Dermis microvascular lymphatic vessel endothelial cell (primary cell): ENCODE results near the gene HERC4. TPM values are rescaled to one million over a fixed set of nuclear protein-coding genes. Genes with fewer than 3 reads are reported as not detected.
"Not testable (repeated sequence)": the region's sequence is repeated elsewhere in the genome, so short reads cannot be mapped to it uniquely, and the experiment has no call there.

ENCODE experiments used
- DNase-seq, 2 donors: peaks; one replicate each; pipeline versions ENCODE4 v3.0.0 to v3.0.0-alpha.2; 2010; ENCODE audit warnings: low read depth in 2 of 2
- total RNA-seq: library from RNA; depleted of rRNA; stranded (reverse); fragments of >200 nt; gene quantifications from 2 replicates; pipeline ENCODE4 v1.2.1, GENCODE V29; 2014

HERC4 gene
- total RNA-seq, 1 donor from 2014 or later, result 33.2 TPM

DNA sequence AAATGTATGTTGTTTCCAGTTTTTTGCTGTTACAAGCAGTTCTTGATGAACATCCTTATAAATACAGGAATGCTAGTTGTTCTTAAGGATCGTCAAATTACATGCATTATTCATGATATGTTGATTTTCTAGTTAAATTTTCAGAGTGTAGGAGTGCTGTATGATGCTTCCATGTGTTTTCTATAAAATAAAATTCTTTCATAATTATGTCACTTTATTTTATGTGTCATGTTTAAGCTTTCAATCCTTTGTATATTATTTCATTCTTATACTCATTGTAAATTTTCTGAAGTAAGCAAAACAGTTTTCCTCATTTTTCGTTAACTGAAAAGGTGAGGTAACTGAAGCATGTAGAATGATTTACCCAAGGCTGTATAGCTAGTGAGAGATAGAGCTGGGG lies 17.4 kb upstream of the HERC4 start:
- DNase-seq, result no peak

GRCh38 chr10:68090586-68090985 lies 15.5 kb upstream of the HERC4 start:
- DNase-seq, result no peak

DNA sequence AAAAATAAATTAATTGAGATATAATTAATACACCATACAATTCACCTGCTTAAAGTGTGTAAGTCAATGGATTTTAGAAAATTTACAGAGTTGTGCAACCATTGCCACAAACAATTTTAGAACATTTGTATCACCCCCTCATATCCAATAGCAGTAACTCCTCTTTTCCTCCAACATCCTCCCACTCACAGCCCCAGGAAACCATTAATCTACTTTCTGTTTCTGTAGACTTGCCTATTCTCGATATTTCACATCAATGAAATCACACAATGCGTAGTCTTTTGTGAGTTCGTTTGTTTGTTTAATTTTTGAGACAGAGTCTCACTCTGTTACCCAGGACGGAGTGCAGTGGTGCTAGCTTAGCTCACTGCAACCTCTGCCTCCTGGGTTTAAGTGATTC lies 13.7 kb upstream of the HERC4 start:
- DNase-seq, result no peak

- DNase-seq, result no peak
These were observed 12.8 kb upstream of the HERC4 start for GRCh38 chr10:68087685-68088401.

DNA sequence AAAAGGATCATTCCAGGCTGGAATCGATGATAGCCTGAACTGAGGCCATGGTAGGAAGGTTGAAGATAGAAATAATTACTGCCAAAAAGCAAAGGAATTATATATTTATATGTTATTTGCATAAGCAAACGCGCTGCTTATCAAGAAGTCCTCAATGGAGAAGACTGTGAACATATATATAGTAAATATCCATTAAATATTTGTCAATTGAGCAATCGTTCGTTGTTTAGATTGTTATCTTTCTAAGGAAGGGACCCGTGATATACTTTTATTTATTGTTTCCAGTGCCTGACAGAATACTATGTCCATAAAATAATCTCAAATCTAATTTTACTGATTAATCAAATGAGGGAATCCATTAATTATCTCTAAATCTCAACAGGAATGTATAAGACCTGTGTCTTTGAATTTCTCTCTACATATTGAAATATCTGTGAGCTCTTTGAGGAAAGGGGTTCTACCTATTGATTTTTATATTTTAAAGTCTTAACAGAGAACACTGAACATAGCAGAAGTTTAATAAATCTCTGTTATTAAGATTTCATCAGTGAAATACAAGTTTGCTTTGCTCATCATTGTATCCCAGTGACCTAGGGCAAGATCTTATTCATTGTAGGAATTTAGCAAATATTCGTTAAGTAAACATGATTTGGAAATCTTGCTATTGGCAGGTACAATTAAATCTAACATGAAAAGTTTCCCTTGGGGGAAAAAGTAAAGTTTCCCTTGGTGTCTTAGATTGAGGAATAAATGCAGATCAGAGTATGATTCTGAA lies 12.0 kb upstream of the HERC4 start:
- no peak for DNase-seq

- DNase-seq, result no peak
These were observed 10.9 kb upstream of the HERC4 start for GRCh38 chr10:68086011-68086410.

- no peak for DNase-seq
These were observed 9.4 kb upstream of the HERC4 start for GRCh38 chr10:68084469-68084868.

DNA sequence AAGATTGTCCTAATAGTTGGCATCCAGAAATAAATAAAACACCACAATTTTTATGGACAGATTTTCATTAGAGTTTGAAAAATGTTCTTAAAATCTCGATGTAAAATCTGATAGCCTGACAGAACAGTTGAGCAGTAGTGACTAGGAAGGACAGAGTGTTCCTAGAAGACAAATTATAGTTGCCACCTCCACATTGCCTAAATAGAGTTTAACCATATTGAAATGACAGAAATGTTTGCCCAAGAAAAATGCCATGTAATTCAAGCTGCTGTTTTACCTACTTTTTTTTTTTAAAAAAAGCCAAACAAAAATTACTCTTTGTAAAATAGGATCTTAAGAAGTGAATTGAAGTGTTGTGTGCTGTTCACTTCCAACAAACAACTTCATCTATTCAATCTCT lies 8.9 kb upstream of the HERC4 start:
- no peak for DNase-seq

DNA sequence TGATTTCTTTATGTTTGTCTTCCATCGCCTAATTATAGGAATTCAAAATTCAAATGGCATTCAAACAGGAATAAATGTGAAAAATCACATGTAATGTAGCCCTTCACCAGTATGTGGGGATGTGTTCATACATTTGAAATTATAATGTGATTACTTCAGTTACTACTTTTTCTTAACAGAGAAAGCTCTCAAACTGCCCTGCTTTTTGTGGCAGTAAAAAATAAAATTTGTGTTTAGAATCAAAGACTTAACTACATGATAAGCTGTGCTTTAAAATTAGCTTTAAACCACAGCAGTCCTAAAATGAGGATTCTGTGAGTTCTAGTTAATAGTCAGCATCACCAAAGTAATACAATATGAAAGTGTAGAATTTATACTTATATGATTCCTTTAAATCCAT lies 7.8 kb upstream of the HERC4 start:
- peak; percentile 7 to 39 for DNase-seq

GRCh38 chr10:68081916-68082315 lies 6.8 kb upstream of the HERC4 start:
- no peak for DNase-seq

GRCh38 chr10:68080853-68081431 lies 5.9 kb upstream of the HERC4 start:
- no peak for DNase-seq

- DNase-seq, result no peak
These were observed 4.4 kb upstream of the HERC4 start for GRCh38 chr10:68079434-68079833.

DNA sequence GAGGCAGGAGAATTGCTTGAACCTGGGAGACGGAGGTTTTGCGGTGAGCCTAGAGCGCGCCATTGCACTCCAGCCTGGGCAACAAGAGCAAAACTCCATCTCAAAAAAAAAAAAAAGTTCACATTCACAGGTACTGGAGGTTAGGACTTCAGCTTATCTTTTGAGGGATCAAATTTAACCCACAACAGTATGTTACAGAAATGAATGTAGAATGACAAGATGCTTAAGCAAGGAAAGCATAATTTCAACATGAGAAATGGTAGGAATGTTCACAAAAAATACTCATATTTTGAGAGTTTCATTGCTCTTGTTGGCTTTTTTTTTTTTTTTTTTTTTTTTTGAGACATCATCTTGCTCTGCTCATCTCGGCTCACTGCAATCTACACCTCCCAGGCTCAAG lies 1.9 kb upstream of the HERC4 start:
- no peak for DNase-seq

DNA sequence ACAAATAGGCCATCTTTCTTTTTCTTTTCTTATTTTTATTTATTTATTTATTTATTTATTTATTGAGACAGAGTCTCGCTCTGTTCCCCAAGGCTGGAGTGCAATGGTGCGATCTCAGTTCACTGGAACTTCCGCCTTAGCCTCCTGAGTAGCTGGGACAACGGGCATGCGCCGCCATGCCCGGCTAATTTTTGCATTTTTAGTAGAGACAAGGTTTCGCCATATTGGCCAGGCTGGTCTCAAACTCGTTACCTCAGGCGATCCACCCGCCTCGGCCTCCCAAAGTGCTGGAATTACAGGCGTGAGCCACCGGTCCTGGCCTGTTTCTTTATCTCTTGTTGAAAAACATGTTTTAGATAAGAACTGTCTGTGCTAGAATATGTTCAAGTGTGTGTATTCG lies 998 bp upstream of the HERC4 start:
- not testable (repeated sequence) for DNase-seq

GRCh38 chr10:68075550-68076004 lies 494 bp upstream of the HERC4 start:
- DNase-seq, result no peak

- DNase-seq, result peak in 1 of 2 donors; percentile 47
These were observed 880 bp downstream of the HERC4 start for GRCh38 chr10:68074031-68074774.

DNA sequence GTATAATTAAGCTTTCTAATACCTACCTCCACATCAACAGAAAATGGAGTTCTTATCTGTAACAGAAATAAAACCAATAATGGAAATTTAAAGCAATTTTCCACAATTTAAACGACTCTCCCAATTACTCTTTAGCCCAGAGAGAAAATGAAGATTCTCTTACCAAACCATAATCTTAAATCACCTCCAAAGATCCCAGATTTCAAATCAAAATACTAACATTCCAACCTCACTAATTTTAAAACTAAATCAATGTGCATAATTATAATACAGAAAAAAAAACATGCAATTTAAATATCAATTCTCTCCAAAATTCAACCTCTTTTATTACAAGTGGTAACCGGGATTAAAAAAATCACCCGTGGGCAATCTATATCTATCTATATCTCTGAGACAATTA lies 1.5 kb downstream of the HERC4 start:
- DNase-seq, result no peak

- no peak for DNase-seq
These were observed 7.6 kb downstream of the HERC4 start for GRCh38 chr10:68067508-68067907.

- DNase-seq, result no peak
These were observed 8.1 kb downstream of the HERC4 start for GRCh38 chr10:68067029-68067428.

DNA sequence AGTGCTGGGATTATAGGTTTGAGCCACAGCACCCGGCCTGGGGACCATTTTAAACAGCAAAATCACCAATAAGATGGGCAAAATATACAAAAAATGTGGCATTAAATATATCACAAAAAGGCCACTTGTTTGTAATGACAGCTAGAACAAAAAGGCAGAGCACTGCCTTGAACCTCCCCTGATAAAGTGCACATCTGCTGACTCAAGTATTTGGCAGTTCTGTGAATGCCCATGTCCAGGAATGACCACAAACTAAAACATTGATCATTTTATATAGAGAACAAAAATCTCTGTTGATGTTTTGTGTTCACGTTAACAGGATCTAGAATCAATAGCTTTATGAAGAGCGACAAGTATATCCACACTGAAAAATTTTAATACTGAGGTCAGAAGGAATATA lies 21.5 kb downstream of the HERC4 start:
- no peak for DNase-seq

- peak; percentile 11 to 14 for DNase-seq
These were observed 22.6 kb downstream of the HERC4 start for GRCh38 chr10:68052463-68052862.
